Measurements from ENCODE around the gene CHMP4B.

Gene CHMP4B

DNA sequence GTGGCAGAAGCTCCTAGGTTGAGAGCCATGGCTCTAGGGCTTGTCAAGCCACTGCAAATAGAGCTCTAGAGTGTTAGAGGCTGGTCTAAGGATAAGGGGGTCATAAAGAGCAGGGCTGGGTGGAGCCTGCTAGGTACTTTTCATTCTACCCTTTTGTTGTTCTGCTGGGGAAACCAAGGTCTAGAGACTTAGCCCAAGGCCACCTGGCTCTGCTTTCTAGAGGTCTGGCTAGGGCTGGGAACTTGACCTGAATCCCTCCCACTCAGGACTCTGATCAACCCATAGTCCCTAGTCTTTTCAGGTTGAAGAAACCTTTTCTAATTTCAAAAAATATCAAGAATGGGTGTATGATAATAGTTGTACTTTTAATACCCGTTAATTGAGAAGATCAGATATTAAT is 13.7 kb downstream of the CHMP4B start:
- Histone ChIP-seq H3K36me3 (ENCODE audit: control insufficient read depth, insufficient read depth, low read length) (peaks cover 2% of the 10 kb centered on the region), H3K9me3 (ENCODE audit: control insufficient read depth, insufficient read depth, low read length) (no peaks in the 10 kb centered on the region), H3K4me1 (ENCODE audit: control insufficient read depth, insufficient read depth, low read length) (peaks cover 9% of the 10 kb centered on the region), H3K4me3 (ENCODE audit: low read depth, low read length) (no peak overlapping the region), H3K27me3 (ENCODE audit: control insufficient read depth, insufficient read depth, low read length) (no peaks in the 10 kb centered on the region), H3K9ac (ENCODE audit: low read depth, low read length) (no peak overlapping the region)

DNA sequence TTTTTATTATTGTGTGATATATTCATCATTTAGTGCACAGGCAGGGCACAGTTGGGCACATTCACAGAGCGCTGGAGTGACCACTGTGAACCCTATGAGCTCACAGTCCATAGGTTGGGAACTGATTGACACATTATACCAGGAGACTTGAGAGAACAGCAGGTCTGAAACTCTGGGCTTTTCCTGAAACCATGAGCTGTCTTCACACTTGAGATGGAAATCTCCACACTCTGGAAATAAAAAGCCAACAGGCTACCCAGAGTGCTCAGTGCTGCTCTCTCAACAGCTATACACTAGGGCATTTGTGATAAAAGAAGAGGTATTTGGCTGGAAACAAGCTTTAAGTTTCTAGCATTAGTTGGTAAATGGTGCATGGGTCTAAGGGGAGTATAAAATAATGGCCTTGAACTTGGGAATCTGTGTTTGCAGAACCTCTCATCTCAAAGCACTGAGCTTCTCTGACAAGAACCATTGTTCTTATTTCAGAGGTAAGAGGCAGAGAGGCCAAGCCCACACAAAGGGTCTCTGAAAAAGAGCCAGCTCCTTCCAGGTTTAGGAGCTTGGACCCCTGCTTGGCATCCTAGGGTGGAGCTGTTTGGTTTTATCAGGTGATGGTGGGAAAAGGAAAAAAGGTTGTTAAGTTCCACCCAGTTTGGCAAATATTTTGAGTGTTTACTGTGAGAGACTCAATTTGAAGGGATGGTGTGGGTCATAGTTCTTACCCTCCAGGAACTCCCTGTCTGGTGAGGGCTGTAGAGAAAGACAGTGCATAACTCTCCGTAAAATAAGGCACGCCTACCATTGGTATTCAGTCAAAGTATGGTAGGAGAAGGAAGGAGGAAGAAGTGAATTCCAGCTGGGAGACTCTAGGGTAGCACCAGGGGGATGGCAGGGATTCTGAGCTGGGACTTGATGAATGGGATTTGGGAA is 14.5 kb downstream of the CHMP4B start:
- peaks cover 2% of the 10 kb centered on the region for H3K36me3 ChIP-seq (ENCODE audit: control insufficient read depth, insufficient read depth, low read length)

DNA sequence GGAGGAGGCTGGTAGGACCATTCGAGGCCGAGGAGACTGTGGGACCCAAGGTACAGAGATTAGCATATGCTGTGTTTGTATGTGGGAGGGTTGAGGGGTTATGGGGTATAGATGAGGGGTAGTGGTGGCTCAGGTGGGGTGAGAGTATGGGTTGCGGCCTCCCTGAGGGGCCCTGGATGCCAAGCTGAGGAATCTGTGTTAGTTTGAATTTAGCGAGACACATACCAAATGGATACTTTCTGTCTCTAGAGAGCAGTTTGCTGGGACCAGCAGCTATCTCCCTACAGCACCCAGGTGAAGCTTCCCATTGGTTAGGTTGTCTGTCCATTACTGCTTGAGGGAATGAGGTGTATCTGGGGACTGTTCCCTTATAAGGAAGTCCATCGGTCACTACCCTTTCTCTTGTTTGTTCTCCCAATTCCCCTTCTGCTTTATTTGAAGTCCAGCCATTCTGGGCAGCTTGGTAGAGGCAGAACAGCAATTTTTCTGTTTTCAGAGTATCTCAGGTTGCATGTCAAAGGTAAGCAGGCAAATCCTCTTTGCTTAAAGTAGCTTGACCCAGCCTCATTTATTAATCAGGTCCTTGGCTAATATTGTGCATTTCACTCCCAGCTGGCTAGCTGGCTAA is 15.2 kb downstream of the CHMP4B start:
- no peaks in the 10 kb centered on the region for H3K9me3 ChIP-seq (ENCODE audit: control insufficient read depth, insufficient read depth, low read length)
- no peaks in the 10 kb centered on the region for H3K27me3 ChIP-seq (ENCODE audit: control insufficient read depth, insufficient read depth, low read length)
- H3K36me3 ChIP-seq (ENCODE audit: control insufficient read depth, insufficient read depth, low read length) = peaks cover 2% of the 10 kb centered on the region
- H3K9ac ChIP-seq (ENCODE audit: low read depth, low read length) = no peak overlapping the region
- H3K4me3 ChIP-seq (ENCODE audit: low read depth, low read length) = no peak overlapping the region
- H3K4me1 ChIP-seq (ENCODE audit: control insufficient read depth, insufficient read depth, low read length) = peaks cover 9% of the 10 kb centered on the region

More for the DNA sequence above, 14.5 kb downstream of the CHMP4B start:
- Histone ChIP-seq H3K9me3 (ENCODE audit: control insufficient read depth, insufficient read depth, low read length) (no peaks in the 10 kb centered on the region), H3K9ac (ENCODE audit: low read depth, low read length) (no peak overlapping the region), H3K27me3 (ENCODE audit: control insufficient read depth, insufficient read depth, low read length) (no peaks in the 10 kb centered on the region), H3K4me1 (ENCODE audit: control insufficient read depth, insufficient read depth, low read length) (peaks cover 9% of the 10 kb centered on the region), H3K4me3 (ENCODE audit: low read depth, low read length) (no peak overlapping the region)

DNA sequence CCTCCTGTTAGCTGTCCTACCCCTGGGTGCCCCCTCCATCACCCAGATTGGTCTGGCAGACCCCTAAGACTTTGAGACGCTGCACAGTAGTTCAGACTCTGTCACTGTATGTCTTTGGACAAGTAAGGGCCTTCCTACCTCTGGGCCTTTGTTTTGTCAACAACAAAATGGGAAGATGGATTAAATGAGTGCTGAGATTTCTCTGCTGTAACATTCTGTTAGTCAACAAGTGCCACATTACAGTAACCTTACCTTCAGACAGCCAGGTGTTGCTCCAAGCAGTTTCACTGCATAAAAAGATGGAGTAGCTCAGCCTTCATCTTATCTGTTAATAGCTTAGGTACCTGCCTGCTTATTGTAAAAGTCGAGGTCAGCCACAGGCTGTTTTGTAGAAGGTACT is 16.0 kb downstream of the CHMP4B start:
- Histone ChIP-seq H3K9me3 (ENCODE audit: control insufficient read depth, insufficient read depth, low read length) (no peaks in the 10 kb centered on the region), H3K4me3 (ENCODE audit: low read depth, low read length) (no peak overlapping the region), H3K36me3 (ENCODE audit: control insufficient read depth, insufficient read depth, low read length) (peaks cover 2% of the 10 kb centered on the region), H3K4me1 (ENCODE audit: control insufficient read depth, insufficient read depth, low read length) (peaks cover 13% of the 10 kb centered on the region), H3K9ac (ENCODE audit: low read depth, low read length) (no peak overlapping the region), H3K27me3 (ENCODE audit: control insufficient read depth, insufficient read depth, low read length) (no peaks in the 10 kb centered on the region)

DNA sequence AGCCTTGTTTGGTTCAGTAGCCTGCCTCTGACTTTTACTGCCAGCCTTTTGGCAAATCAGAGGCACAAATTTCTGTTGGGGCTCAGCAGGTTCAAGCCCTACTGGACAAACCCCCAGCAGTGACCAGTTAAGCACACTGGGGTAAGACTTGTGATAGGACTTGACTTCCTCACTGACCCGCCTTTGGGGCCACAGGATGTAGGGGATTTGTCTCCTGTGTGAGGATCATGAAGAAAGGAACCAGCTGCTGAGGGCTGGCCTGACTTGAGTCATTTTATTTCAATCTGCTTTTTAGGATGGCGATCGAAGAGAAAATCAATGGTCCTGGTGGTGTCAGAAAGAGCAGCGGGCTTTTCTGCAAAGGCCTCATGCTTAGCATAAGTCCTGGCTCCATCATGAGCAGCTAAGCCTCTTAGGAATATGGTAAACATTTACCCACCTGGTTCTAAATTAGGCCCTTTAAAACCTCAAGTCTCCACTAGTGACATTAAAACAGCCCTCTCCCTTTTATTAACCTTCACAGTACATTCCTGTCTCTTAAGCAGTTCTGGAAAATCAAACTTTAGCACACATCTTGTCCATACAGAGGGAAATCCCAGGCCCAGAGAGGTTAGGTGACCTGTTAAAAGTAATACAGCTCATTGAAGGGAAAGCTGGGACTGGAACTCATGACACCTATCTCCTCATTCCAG is 16.6 kb downstream of the CHMP4B start:
- Histone ChIP-seq H3K9ac (ENCODE audit: low read depth, low read length) (no peak overlapping the region), H3K9me3 (ENCODE audit: control insufficient read depth, insufficient read depth, low read length) (no peaks in the 10 kb centered on the region), H3K4me1 (ENCODE audit: control insufficient read depth, insufficient read depth, low read length) (peaks cover 14% of the 10 kb centered on the region)

DNA sequence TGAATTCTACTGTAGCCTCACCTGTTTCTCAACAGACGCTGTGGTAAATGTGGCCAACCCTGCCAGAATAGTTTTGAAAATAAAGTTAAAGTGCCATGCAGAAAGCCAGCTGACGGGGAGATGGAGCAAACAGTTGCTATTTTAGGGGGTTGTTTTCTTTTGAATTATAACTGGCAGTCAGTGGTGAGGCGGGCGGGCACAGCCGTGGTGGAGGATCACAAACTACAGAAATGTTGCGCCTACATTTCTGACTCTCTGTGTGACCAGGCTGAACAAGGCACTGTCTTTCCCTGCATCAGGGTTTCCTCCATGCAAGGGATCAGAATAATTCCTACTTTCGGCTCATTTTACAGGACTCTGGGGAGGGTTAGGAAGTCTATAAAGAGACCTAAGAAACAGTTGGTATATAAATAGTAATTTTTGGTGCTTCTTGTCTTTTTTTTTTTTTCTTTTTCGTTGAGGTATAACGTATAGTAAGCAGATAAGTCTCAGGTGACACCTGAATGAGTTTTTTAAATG is 17.2 kb downstream of the CHMP4B start:
- H3K4me1 ChIP-seq (ENCODE audit: control insufficient read depth, insufficient read depth, low read length) = peaks cover 14% of the 10 kb centered on the region
- no peak overlapping the region for H3K9ac ChIP-seq (ENCODE audit: low read depth, low read length)
- H3K4me3 ChIP-seq (ENCODE audit: low read depth, low read length) = no peak overlapping the region
- H3K36me3 ChIP-seq (ENCODE audit: control insufficient read depth, insufficient read depth, low read length) = peaks cover 1% of the 10 kb centered on the region
- no peaks in the 10 kb centered on the region for H3K27me3 ChIP-seq (ENCODE audit: control insufficient read depth, insufficient read depth, low read length)
- H3K9me3 ChIP-seq (ENCODE audit: control insufficient read depth, insufficient read depth, low read length) = no peaks in the 10 kb centered on the region

More for the DNA sequence above, 16.6 kb downstream of the CHMP4B start:
- H3K27me3 ChIP-seq (ENCODE audit: control insufficient read depth, insufficient read depth, low read length) = no peaks in the 10 kb centered on the region
- H3K4me3 ChIP-seq (ENCODE audit: low read depth, low read length) = no peak overlapping the region
- H3K36me3 ChIP-seq (ENCODE audit: control insufficient read depth, insufficient read depth, low read length) = peaks cover 2% of the 10 kb centered on the region

DNA sequence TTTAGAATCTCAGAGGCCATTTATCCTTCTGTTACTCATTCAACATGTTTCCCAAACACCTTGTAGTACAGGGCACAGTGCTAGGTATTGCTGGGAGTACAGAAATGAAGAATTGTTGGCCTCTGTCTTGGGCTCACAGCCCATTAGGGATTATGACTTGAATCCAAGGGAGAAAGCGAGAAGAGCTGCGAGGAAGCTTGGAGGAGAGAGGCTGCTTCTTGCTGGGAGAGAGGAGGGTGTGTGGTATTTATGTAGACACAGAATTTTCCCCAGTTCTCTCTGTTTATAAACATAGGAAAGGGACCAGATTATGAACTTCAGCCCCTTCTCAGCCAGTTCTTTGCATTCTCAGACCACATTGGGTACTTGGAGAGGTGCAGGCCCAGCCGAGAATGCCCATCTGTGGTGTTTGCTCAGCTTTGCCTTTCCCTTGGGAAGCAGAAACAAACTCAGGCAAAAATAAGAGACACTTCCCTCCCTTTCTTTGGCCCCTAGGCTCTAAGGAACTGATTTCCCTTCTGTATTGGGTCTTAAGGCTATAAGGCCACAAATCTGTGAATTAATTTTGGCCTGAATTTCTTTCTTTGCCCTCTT is 17.9 kb downstream of the CHMP4B start:
- no peaks in the 10 kb centered on the region for H3K9me3 ChIP-seq (ENCODE audit: control insufficient read depth, insufficient read depth, low read length)
- no peak overlapping the region for H3K9ac ChIP-seq (ENCODE audit: low read depth, low read length)
- no peaks in the 10 kb centered on the region for H3K27me3 ChIP-seq (ENCODE audit: control insufficient read depth, insufficient read depth, low read length)
- H3K4me1 ChIP-seq (ENCODE audit: control insufficient read depth, insufficient read depth, low read length) = peaks cover 14% of the 10 kb centered on the region
- no peaks in the 10 kb centered on the region for H3K36me3 ChIP-seq (ENCODE audit: control insufficient read depth, insufficient read depth, low read length)
- H3K4me3 ChIP-seq (ENCODE audit: low read depth, low read length) = no peak overlapping the region

DNA sequence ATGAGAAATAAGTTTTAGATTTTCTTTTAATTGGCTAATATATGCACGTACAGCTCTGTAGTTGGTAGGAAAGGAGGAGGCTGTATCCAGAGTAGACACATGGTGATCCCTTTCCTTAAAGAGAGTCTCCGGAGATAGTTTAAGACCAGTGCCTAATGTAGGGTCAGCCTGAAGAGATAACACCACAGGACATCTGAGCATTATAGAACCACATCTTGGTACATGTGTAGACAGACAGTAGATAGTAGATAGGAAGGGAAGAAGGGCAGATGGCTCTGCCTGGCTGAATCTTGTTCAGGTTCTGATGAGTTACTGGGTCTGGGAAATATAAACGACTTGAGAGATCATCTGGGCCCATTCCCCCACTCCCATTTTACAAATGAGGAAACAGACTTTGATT is 18.5 kb downstream of the CHMP4B start:
- Histone ChIP-seq H3K27me3 (ENCODE audit: control insufficient read depth, insufficient read depth, low read length) (no peaks in the 10 kb centered on the region), H3K9me3 (ENCODE audit: control insufficient read depth, insufficient read depth, low read length) (no peaks in the 10 kb centered on the region), H3K4me1 (ENCODE audit: control insufficient read depth, insufficient read depth, low read length) (peaks cover 14% of the 10 kb centered on the region), H3K4me3 (ENCODE audit: low read depth, low read length) (no peak overlapping the region), H3K9ac (ENCODE audit: low read depth, low read length) (no peak overlapping the region), H3K36me3 (ENCODE audit: control insufficient read depth, insufficient read depth, low read length) (no peaks in the 10 kb centered on the region)

DNA sequence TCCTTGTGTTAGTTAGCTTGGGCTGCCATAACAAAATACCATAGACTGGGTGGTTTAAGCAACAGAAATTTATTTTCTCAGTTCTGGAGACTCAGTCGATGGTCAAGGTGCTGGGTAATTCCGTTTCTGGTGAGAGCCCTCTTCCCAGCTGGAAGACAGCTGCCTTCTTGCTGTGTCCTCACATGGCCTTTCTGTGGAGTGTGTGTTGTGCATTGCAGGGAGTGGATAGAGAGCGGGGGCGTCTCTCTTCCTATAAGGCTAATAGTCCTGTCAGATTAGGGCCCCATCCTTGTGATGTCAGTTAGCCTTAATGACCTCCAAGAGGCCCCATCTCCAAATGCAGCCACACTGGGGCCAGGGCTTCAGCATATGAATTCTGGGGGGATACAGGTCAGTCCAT is 19.2 kb downstream of the CHMP4B start:
- Histone ChIP-seq H3K4me1 (ENCODE audit: control insufficient read depth, insufficient read depth, low read length) (peaks cover 14% of the 10 kb centered on the region), H3K9me3 (ENCODE audit: control insufficient read depth, insufficient read depth, low read length) (no peaks in the 10 kb centered on the region), H3K36me3 (ENCODE audit: control insufficient read depth, insufficient read depth, low read length) (no peaks in the 10 kb centered on the region), H3K27me3 (ENCODE audit: control insufficient read depth, insufficient read depth, low read length) (no peaks in the 10 kb centered on the region), H3K9ac (ENCODE audit: low read depth, low read length) (no peak overlapping the region), H3K4me3 (ENCODE audit: low read depth, low read length) (no peak overlapping the region)

DNA sequence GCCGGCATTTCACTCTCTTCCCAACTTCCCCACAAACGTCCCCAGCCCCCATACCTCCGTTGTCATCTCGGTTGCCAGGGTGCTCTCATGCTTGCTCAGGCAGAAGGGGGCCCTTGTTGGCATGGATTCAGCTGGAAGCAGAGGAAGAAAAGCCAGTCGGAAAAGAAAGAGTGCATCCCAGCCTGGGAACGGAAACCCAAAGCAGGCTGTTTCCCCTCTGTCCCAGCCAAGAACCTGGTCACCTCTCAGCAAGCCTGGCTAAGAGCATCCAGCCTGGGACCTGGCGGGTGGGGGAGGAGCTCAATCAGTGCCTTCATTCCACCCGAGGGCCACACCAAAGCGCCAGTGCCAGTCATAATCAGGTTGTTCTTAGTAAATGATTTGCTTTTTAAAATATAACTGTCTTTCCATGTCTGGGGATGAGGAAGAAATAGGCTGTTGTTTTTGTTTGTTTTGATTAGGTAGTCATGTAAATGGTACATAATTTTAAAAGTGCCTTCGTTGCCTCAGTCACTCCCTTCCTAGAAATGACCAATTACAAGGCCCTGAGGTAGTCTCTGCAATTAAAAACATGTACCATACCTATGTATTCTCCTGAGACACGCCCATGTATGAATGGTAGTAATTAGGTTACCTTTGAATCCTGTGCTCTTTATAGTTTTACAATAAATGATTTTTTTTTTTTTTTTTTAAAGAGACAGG is 21.1 kb downstream of the CHMP4B start:
- Histone ChIP-seq H3K36me3 (ENCODE audit: control insufficient read depth, insufficient read depth, low read length) (no peaks in the 10 kb centered on the region), H3K4me3 (ENCODE audit: low read depth, low read length) (no peak overlapping the region), H3K4me1 (ENCODE audit: control insufficient read depth, insufficient read depth, low read length) (peaks cover 11% of the 10 kb centered on the region), H3K9ac (ENCODE audit: low read depth, low read length) (no peak overlapping the region), H3K9me3 (ENCODE audit: control insufficient read depth, insufficient read depth, low read length) (no peaks in the 10 kb centered on the region), H3K27me3 (ENCODE audit: control insufficient read depth, insufficient read depth, low read length) (no peaks in the 10 kb centered on the region)

DNA sequence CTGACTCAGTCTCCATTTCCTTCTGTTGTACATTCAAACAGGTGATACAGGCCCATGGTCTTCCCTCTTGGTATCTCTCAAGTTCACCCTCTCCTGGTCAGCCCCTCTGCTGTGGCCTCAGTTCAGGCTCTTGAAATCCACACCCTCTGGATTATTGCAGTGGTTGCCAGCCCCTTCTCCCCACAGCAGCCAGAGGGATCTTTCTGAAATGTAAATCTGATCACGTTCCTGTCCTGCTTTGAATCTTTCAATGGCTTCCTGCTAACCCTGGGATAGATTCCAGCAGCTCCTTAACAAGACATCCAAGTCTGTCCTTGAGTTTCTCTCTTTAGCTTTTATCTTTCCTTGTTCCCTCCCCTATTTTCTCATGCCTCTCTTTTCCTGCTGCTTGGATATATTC is 22.2 kb downstream of the CHMP4B start:
- no peak overlapping the region for H3K9ac ChIP-seq (ENCODE audit: low read depth, low read length)
- peaks cover 11% of the 10 kb centered on the region for H3K4me1 ChIP-seq (ENCODE audit: control insufficient read depth, insufficient read depth, low read length)
- H3K4me3 ChIP-seq (ENCODE audit: low read depth, low read length) = no peak overlapping the region
- H3K27me3 ChIP-seq (ENCODE audit: control insufficient read depth, insufficient read depth, low read length) = no peaks in the 10 kb centered on the region
- no peaks in the 10 kb centered on the region for H3K36me3 ChIP-seq (ENCODE audit: control insufficient read depth, insufficient read depth, low read length)
- no peaks in the 10 kb centered on the region for H3K9me3 ChIP-seq (ENCODE audit: control insufficient read depth, insufficient read depth, low read length)

Data from iPS-15b (cell line).